B cell (primary cell): ENCODE results near the gene NECAB2. TPM values are rescaled to one million over a fixed set of nuclear protein-coding genes. Genes with fewer than 3 reads are reported as not detected.

Source experiments
- ATAC-seq: fragments of 200-7000 bp; cut with Tn5 transposase; one replicate; pipeline ENCODE4 v1.10.0; 2021; ENCODE audit warnings: low read depth, mild to moderate bottlenecking, moderate number of reproducible peaks, moderate library complexity
- CTCF ChIA-PET: fragments of 350-600 bp; sonication (Branson Sonifier 250); formaldehyde crosslinking; loops from one replicate; lab custom pipeline; 2021; ENCODE audit warnings: antibody characterized with exemption, inconsistent platforms; lab: Charles Lee
- POLR2A ChIA-PET: fragments of 350-600 bp; sonication (Branson Sonifier 250); formaldehyde crosslinking; loops from one replicate; lab custom pipeline; 2021; ENCODE audit warnings: antibody characterized with exemption; lab: Charles Lee
- DNase-seq: peaks from one replicate; pipeline ENCODE4 v3.0.0; 2013
- H2AFZ ChIP-seq: 2 replicates; pipeline ENCODE4 v1.6.1; 2012; ENCODE audit warnings: mild to moderate bottlenecking, low read depth, low read length; ENCODE audit not compliant: insufficient read depth, poor library complexity, severe bottlenecking
- H3K27ac ChIP-seq, 2 donors: 1 replicate in 1 of 2; 2 replicates in 1 of 2; pipeline ENCODE4 v1.5.1; 2012 to 2013; ENCODE audit warnings: low read length in 2 of 2, mild to moderate bottlenecking in 2 of 2, moderate library complexity in 1 of 2
- H3K27me3 ChIP-seq, 4 experiments: fragments of 200-600 bp in 1 of 4; sonication (generic) in 1 of 4; replicated peaks in 1 of 4; 1 replicate in 2 of 4; 2 replicates in 2 of 4; pipeline versions ENCODE4 v1.6.1 to v1.7.0; 2013 to 2016; ENCODE audit warnings: low read length in 3 of 4, mild to moderate bottlenecking in 2 of 4, mixed read lengths in 1 of 4, moderate library complexity in 1 of 4; ENCODE audit not compliant: insufficient read depth in 4 of 4, control insufficient read depth in 3 of 4; ENCODE audit errors: control extremely low read depth in 1 of 4
- H3K36me3 ChIP-seq, 2 experiments: replicated peaks in 1 of 2; 1 replicate in 1 of 2; 2 replicates in 1 of 2; pipeline versions ENCODE4 v1.6.1 to v1.7.1; 2013; ENCODE audit warnings: low read length in 1 of 2; ENCODE audit not compliant: insufficient read depth in 2 of 2, control insufficient read depth in 1 of 2; ENCODE audit errors: control extremely low read depth in 1 of 2, extremely low read depth in 1 of 2
- H3K4me1 ChIP-seq, 2 donors: fragments of 200-600 bp in 1 of 2; sonication (generic) in 1 of 2; 1 replicate in 1 of 2; 2 replicates in 1 of 2; pipeline versions ENCODE4 v1.5.1 to v1.6.1; 2013 to 2017; ENCODE audit warnings: low read length in 2 of 2; ENCODE audit not compliant: control insufficient read depth in 2 of 2, insufficient read depth in 2 of 2
- H3K4me2 ChIP-seq: replicated peaks from 2 replicates; pipeline ENCODE3; 2012; ENCODE audit warnings: mild to moderate bottlenecking, low read depth, low read length; ENCODE audit not compliant: poor library complexity, severe bottlenecking
- H3K4me3 ChIP-seq, 5 experiments: fragments of 200-600 bp in 1 of 5; sonication (generic) in 1 of 5; 1 replicate in 3 of 5; 2 replicates in 2 of 5; pipeline versions ENCODE4 v1.5.1 to v1.7.0; 2011 to 2016; ENCODE audit warnings: low read length in 4 of 5, mild to moderate bottlenecking in 4 of 5, low read depth in 2 of 5, control low read depth in 1 of 5, moderate library complexity in 1 of 5; ENCODE audit not compliant: insufficient read depth in 1 of 5; ENCODE audit errors: control extremely low read depth in 1 of 5, extremely low read depth in 1 of 5
- H3K79me2 ChIP-seq: fragments of 200-600 bp; sonication (generic); one replicate; pipeline ENCODE4 v1.6.0; 2016; ENCODE audit warnings: low read length; ENCODE audit not compliant: control insufficient read depth, insufficient read depth
- H3K9ac ChIP-seq: fragments of 200-600 bp; sonication (generic); 2 replicates; pipeline ENCODE4 v1.6.1; 2017; ENCODE audit warnings: mild to moderate bottlenecking, low read length, moderate library complexity
- H3K9me3 ChIP-seq, 3 donors: one replicate each; pipeline versions ENCODE4 v1.6.1 to v1.7.1; 2013; ENCODE audit warnings: low read length in 2 of 3; ENCODE audit not compliant: control insufficient read depth in 2 of 3, insufficient read depth in 1 of 3; ENCODE audit errors: control extremely low read depth in 1 of 3
- H4K20me1 ChIP-seq: 2 replicates; pipeline ENCODE4 v1.6.0; 2012; ENCODE audit warnings: mild to moderate bottlenecking, low read length; ENCODE audit not compliant: insufficient read depth, control insufficient read depth, poor library complexity, severe bottlenecking
- H3K27ac Mint-ChIP-seq: one replicate; pipeline ENCODE4 v1.8.0; 2021; ENCODE audit warnings: mixed read lengths
- H3K27me3 Mint-ChIP-seq: one replicate; pipeline ENCODE4 v1.8.0; 2021; ENCODE audit warnings: mixed read lengths
- H3K4me1 Mint-ChIP-seq: one replicate; pipeline ENCODE4 v1.8.0; 2021; ENCODE audit warnings: mixed read lengths
- H3K4me3 Mint-ChIP-seq: one replicate; pipeline ENCODE4 v1.8.0; 2021; ENCODE audit warnings: mixed read lengths
- H3K9me3 Mint-ChIP-seq: one replicate; pipeline ENCODE4 v1.8.0; 2022; ENCODE audit warnings: mixed read lengths; ENCODE audit not compliant: insufficient read depth
- CTCF ChIP-seq: fragments of 200-600 bp; IDR thresholded peaks from one replicate; pipeline ENCODE4 v1.8.0; 2022; ENCODE audit warnings: antibody characterized with exemption, mild to moderate bottlenecking
- EZH2 ChIP-seq: IDR thresholded peaks from 2 replicates; pipeline ENCODE4 v1.6.1; 2012; ENCODE audit warnings: borderline replicate concordance, low read depth, mild to moderate bottlenecking, moderate library complexity, low read length; ENCODE audit not compliant: insufficient read depth, poor library complexity, severe bottlenecking
- WGBS: methylation state at CpG from one replicate; pipeline ENCODE4 v1.1.5; 2013; ENCODE audit warnings: missing lambda C conversion rate; ENCODE audit not compliant: insufficient coverage; 5-methylcytosine and 5-hydroxymethylcytosine counted together
- intact Hi-C: fragments of 100-400 bp; cut with micrococcal nuclease; formaldehyde crosslinking; loops from one replicate; pipeline ENCODE4 v1.10.0; 2022
- polyA plus RNA-seq: library from polyadenylated mRNA; depleted of rRNA; stranded (reverse); fragments of >200 nt; gene quantifications from 2 replicates; pipeline ENCODE4 v1.2.3, GENCODE V29; 2012
- total RNA-seq, 2 donors: library from RNA; stranded (reverse); fragments of 120-200 nt in 1 of 2; gene quantifications; 1 replicate in 1 of 2; 2 replicates in 1 of 2; pipeline versions ENCODE4 v1.2.3 to v1.2.4, GENCODE V29; 2013 to 2022

The NECAB2 gene
- total and polyA plus RNA-seq, 2 donors (not counting 1 experiment from before 2014, with no cell fraction given), result not detected

- no peak overlapping the region for H3K4me2 ChIP-seq
- H3K27me3 ChIP-seq, result peaks cover 0 to 42% (median 10%) of the 10 kb centered on the region in 4 experiments
- no peaks in the 10 kb centered on the region for H3K79me2 ChIP-seq
- no peak overlapping the region for H2AFZ ChIP-seq
- WGBS, result 98% methylated on average over 5 of the region's 14 CpGs
- no peak overlapping the region for H3K4me3 ChIP-seq
- intact Hi-C loops, result loop anchor here (5.0 kb wide), 2 partner anchors 110 to 230 kb away; partner anchors contain the start of gene TAF1C
- no peak overlapping the region for H3K27ac ChIP-seq
- no peaks in the 10 kb centered on the region for H3K9me3 Mint-ChIP-seq
- peaks cover 0 to 7% (median 0%) of the 10 kb centered on the region in 3 donors for H3K9me3 ChIP-seq
- POLR2A ChIA-PET, result no interaction called here
- H3K4me1 Mint-ChIP-seq, result peaks cover 12% of the 10 kb centered on the region
- CTCF ChIA-PET, result interaction anchor here (0.9 to 3.2 kb wide), 9 partner anchors 13 to 551 kb away, joined by 3 to 16 read pairs (median 3); no protein-coding TSS in a partner anchor
- DNase-seq, result no peak
- no peak overlapping the region for H3K9ac ChIP-seq
- H3K36me3 ChIP-seq, result no peaks in the 10 kb centered on the region
- no peak for ATAC-seq
- TF ChIP-seq EZH2 (no peak), CTCF (no peak)
- peaks cover 12 to 13% of the 10 kb centered on the region in 2 donors for H3K4me1 ChIP-seq
- no peak overlapping the region for H3K4me3 Mint-ChIP-seq
- H3K27ac Mint-ChIP-seq, result no peak overlapping the region
- H3K27me3 Mint-ChIP-seq, result peaks cover 17% of the 10 kb centered on the region
- H4K20me1 ChIP-seq, result no peaks in the 10 kb centered on the region
These were observed 10.7 kb upstream of the NECAB2 start for GRCh38 chr16:83957296-83957855.

GRCh38 chr16:83958137-83958845 lies 9.8 kb upstream of the NECAB2 start:
- peaks cover 17% of the 10 kb centered on the region for H3K27me3 Mint-ChIP-seq
- TF ChIP-seq CTCF (no peak), EZH2 (no peak)
- H3K27ac ChIP-seq, result no peak overlapping the region
- H3K9me3 ChIP-seq, result peaks cover 0 to 6% (median 0%) of the 10 kb centered on the region in 3 donors
- ChIA-PET CTCF (interaction anchor here (0.9 to 3.2 kb wide), 3 partner anchors 12 to 109 kb away, joined by 3 to 16 read pairs (median 3); no protein-coding TSS in a partner anchor), POLR2A (no interaction called here)
- peaks cover 5 to 8% of the 10 kb centered on the region in 2 donors for H3K4me1 ChIP-seq
- no peak overlapping the region for H3K9ac ChIP-seq
- ATAC-seq, result no peak
- peaks cover 9% of the 10 kb centered on the region for H3K4me1 Mint-ChIP-seq
- no peak overlapping the region for H3K4me2 ChIP-seq
- H3K4me3 ChIP-seq, result no peak overlapping the region
- no peaks in the 10 kb centered on the region for H3K36me3 ChIP-seq
- H3K79me2 ChIP-seq, result no peaks in the 10 kb centered on the region
- H3K4me3 Mint-ChIP-seq, result no peak overlapping the region
- H3K27ac Mint-ChIP-seq, result no peak overlapping the region
- peaks cover 0 to 33% (median 7%) of the 10 kb centered on the region in 4 experiments for H3K27me3 ChIP-seq
- H2AFZ ChIP-seq, result no peak overlapping the region
- no peak for DNase-seq
- no peaks in the 10 kb centered on the region for H3K9me3 Mint-ChIP-seq
- intact Hi-C loops, result loop anchor here (5.0 kb wide), 2 partner anchors 109 to 229 kb away; partner anchors contain the start of gene TAF1C
- WGBS, result 89% methylated on average over 20 of the region's 21 CpGs
- no peaks in the 10 kb centered on the region for H4K20me1 ChIP-seq
